ENCODE data around the gene BTRC.

DNA sequence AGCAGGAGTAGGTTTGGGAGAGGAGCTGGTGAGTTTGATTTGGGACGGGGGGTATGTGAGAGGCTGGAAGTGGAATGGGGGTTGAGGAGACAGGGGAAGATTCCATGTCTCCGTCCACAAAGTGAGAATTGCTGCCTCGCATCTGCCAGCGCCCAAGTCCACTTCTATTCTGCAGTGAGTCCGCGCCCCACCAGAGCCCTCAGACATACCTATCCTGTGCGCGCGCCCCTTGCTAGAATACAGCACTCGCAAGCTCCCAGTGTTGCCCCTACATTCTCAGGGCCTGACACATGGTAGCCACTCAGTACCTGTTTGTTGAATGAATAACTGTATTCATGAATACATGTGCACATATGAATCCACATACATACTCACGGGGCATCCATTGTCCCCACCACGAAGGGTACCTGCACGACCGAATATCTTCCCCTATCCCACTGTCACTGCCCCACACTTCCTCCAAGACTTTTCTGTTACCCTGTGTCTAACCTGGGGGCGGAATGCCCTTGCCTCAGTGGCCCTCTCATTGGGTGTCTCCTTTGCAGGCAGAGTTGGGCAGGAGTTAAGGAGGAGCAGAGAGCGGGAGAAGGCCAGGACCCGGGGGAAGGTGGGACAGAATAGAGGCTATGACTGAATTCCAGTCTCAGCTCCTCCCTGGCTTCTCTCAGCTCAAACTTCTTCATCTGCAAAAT, 214.2 kb downstream of the BTRC start:
- TF ChIP-seq CTCF (IDR thresholded peaks at IDR 0.05; ENCODE audit: insufficient read depth, low read length, poor library complexity, severe bottlenecking) (no peak), EZH2phosphoT487 (conservative IDR thresholded peaks at IDR 0.05; ENCODE audit: low read length) (no peak)
